ENCODE results near the gene FRS3.

Gene FRS3

DNA sequence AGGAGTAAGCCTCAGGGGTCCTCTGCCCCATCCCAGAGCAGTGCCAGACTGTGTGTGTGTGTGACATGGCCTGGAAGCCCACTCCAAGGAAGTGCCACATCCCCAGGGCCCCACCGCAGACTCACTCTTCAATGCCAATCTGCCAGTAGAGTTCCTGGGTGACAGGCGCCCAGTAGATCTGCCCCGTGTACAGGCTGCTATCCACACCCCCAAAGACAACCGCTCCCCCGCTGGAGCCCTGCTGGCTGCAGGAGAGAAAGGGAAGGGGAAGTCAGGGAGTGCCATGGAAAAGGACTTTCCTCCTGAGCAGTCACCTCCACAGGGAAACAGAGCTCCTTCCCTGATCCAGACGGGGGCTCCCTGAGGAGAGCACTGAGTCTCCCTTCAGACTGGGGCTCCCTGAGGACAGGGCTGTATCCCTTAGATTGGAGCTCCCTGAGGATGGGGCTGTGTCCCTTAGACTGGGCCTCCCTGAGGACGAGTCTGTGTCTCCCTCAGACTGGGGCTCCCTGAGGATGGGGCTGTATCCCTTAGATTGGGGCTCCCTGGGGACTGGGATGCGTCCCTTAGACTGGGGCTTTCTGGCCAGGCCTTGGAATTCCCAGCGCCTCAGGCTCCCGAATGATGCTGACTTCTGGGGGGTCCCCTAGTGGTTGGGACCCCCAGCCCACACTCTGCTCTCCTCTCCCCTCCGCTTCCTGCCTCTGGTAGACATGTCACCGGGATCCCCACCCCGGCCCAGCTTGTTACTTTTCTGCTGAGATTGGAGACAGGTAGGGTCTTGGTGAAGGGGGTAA is 39.1 kb downstream of the FRS3 start:
- no peak for DNase-seq

DNA sequence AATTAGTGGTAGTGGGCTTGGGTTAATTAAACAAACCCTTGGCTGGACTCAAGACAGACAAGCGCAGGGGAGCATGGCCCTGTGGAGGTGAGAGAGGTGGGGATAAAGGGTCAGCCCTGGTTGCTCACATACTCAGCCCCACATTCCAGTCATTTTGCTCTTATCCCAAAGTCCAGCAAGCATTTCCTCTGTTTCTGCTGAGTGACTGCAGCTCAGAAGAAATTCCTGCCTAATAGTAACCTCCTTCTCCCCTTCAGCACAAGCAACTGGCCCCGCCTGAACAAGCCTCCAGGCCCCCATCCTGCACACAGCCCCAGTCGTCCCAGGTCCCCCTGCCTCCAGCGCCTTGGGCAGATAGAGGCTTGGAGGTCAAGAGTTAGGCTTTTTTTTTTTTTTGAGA is 40.7 kb downstream of the FRS3 start:
- DNase-seq = no peak

DNA sequence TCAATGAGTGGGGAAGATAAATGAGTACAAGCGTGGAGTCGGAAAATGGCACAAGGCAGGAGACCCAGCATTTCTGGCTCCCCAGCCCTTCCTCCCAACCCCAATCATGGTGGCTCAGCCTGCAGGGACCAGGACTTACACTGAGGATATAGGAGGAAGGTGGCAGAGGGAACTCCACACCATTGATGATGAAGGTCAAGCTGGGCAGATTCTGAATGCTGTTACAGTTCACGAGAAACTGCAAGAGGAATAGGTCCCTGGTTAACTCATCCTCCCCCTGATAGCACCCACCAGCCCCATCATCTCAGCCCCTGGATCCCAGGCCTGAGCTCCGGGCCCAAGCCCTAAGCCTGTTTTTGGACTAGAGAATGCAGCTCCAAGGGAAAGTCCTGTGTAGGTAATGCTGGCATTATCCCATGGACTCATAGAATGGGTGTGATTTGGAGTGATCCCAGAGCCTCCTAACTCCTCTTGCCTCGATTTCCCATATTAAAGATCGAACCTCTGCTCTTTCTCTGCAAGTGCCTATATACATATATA is 42.0 kb downstream of the FRS3 start:
- DNase-seq = no peak

DNA sequence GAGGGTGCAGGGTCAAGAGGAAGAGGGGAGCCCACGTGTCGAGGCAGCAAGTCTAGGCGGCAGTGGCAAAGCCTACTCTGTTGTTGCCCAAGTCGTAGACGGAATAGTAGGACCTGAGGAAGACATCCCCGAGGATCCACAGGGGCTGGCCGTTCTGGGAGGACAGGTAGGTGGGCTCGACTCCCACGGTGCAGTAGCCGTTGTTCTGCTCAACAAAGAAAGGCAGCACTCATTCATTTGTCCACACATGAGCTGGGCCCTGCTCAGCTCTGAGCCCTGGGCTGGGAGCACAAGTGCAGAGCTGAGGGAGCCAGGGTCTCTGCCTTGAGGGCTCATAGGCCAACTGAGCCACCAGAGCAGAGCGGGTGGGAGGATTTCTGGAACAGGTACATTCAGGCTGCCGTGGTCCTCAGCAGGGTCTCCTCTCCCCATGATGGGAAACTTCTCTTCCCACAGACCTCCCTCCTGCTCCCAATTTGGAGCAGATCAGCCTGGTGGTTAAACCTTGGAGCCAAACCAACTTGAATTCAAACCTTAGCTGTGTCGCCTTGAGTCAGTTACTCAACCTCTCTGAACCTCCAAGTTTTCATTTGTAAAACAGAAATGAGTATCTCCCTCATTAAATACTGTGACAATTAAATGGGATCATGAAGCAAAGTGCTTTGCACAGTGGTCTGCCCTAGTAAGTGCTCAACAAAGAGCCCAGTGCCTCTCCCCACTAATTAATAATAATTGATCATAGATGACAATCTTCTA is 42.7 kb downstream of the FRS3 start:
- DNase-seq = no peak

DNA sequence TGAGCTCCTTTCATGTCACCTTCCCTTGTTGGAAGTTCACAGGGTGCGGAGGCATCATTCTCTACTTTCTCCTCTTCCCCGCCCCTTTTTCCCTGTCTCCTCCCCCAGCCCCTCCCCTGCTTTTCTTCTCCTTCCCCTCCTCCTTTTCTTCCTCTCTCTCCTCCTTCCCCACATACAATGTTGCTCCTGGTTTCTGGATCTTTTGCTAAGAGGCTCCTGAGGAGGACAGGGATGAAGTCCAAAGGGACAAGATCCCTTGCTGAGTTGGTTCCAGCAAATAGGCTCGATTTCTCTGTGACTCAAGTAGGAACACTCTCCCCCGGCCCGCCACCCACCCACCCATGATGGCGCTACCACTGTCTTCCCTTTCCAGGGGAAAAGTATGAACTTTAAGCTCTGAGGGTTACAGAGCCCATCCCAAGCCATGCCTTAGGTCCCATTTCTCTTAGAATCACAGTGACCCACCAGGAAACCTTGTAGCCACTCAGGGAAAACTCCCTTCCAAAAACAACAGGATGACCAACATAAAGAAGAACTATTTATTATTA is 43.4 kb downstream of the FRS3 start:
- no peak for DNase-seq

DNA sequence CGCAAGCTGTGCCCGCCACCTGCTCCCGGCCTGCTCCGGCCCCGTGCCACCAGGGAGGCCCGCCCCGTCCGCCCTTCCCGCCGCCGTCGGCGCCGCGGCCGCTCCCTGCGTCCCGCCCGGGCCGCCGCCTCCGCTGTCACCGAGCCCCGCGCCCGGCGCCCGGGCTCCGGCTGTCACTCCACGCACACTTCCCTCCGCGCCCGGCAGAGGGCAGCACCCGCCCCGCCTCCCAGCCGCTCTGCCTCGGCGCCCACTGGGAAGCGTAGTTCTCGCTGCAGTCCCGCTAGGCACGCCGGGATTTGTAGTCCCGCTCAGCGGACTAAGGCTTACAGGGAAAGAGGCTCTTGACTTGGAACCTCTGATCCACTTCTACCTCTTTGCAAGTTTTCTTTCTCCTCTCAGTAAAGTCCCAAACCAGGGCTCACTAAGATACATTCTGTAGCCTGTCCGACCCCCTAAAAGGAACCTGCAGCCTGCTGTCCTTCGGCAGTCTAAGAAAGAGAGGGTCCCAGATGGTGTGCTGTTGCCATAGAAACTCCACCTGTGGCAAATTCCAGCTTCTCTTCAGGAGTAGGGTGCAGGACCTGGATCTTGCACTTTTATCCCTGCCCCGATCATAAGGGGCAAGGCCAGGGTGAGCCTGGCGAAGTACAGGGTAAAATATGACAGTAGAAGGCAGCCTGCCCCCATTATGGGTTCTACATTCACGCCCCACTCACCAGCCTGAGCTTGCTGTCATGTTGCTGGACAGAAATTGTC is 44.1 kb downstream of the FRS3 start, which contains the start of gene TFEB:
TFEB (minus strand) TSS at position 182 of the 759 bp plus-strand sequence. CDS start 44,395 bp downstream, outside the sequence.
- peak; percentile 96 for DNase-seq

DNA sequence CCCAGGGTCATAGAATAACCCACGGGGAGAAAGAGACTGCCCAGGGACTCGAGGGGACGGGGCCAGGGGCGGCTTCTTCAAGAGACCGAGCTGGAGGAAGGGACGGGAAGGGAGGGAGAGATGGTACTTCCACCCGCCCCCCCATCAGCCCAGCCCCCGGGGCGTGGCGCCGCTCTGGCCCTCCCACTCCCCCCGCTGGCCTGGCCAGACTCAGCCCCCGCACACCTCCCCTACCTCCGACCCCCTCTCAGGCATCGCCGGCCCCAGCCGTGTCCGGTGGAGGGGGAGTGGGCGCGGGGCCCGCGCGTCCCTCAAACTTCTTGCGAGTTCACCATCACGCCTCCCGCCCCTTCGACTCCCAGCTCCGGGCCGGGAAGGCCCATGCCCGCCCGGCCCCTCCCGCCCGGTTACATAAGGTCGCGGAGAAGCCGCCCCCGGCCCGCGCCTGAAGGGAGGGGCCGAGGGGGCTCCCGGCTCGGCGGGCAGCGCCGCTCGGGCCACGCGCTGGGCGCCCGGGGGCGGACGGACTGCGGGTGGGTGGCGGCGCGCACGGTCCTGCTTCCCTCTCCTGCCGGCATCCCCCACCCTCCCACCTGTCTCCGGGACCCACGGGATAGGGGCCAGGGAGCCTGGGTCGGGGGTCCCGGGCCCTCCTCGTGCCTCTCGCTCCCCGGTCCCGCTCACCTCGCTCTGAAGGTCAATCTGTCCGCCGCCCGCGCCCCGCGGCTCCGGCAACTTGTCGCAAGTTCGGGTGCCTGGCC is 44.9 kb downstream of the FRS3 start:
- peak; percentile 63 for DNase-seq

DNA sequence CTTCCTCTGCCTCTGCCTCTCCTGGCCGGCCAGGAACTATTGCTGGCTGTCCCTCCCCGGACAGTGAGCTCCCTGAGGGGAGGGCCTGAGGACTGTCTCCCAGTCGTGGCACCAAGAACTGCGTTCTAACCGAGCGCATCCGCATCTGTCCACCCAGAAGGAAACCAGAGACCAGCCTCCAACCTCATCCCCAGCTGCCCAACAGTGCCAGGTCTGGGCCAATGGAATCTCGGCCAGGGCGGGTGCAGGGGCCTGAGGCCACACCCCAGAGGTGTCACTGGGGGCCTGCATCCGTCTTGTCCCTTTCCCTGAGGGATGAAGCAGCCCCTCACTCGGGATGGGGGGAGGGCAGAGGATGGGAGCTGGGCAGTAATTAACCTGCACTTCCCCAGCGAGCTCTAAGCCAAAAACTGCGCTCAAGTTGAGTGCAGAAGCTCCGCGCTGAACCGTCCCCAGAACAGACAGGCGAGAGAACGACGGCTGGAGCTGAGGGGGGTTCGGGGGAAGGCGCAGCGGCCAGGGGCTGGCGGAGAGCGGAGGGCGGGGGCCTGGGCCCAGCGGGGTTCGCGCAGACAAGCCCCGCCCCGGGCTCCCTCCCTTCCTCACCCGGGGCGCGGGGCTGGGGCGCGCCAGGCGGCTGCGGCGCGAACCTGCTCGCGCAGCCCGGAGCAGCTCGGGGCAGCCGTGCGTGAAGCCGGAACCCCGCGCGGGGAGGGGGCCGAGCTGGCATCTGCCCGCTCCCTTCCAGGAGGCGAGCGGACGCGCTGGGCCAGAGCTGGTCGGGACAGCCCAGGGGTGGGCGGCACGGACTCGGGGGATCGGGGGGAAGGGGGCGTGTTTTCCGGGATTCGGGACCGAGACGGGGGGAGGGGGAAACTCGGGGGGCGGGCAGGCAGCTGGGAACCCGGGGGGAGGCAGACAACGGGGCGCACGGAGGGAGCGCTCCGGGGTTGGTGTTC is 45.7 kb downstream of the FRS3 start:
- peak; percentile 55 for DNase-seq

DNA sequence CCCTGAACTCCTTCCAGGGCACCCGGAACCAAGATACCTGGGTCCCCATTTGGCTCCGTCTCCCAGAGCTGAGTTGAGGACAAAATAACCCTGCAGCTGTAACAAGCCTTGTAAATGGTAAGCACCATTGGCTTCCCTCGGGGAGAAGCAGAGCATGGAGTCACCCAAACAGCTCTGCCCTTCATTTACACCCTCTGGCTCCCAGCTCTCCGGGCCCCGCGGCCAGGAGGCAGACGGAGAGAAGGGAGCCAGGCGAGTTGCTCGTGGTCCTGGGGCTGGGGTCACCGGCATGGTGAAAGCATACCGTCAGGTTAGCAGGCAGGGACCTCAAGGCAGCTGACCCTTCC is 46.4 kb downstream of the FRS3 start:
- no peak for DNase-seq

DNA sequence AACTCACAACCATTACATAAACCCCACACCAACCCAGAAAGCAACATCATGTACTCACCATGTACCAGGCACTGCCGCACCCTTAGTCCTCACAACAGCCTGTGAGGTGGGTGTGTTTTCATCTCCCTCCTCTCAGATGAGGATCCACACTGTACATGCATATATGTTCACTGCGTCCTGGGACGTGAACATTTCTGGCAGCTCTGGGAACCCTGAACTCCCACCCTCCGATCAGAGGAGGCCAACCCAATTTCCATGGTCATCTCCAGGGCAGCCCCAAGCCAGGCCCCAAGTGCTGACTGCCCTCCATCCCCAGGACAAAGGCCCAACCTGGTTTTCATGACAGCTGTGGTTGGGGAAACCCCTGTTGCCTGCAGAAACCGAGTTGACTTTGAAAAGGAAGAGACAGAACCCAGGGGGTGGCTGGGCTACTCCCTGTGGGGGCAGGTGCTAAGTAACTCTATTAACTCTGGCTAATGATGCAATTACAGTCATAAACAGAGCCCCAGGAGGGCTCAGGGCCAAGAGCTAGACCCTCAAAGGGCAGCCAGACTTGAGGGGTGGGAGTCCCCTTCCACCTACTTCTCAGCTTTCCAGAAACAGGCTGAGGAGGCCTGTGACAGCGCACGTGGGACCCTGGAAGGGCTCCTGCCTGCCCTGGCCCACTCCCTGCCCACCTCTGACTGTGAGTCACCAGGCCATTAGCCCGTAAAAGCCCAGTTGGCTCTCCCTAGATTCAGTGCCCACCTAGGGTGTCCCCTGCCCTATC is 46.9 kb downstream of the FRS3 start:
- DNase-seq = peak; percentile 30

DNA sequence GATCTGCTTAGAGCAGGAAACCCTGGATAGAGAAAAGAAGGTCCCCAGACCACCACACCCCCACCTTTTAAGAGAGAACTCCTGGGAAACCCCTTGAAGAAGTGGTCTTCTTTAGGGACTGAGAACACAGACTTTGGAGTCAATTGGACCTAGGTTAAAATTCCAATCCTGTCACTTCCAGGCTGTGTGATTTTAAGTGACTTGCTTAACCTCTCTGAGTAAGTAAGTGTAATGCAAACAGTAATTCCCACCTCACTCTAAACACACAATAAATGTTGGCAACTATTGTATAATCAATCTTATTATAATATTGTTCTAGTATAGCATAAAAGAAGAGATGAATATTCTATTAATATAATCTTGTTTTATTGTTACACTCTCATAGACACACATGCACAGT is 47.6 kb downstream of the FRS3 start:
- DNase-seq = no peak

DNA sequence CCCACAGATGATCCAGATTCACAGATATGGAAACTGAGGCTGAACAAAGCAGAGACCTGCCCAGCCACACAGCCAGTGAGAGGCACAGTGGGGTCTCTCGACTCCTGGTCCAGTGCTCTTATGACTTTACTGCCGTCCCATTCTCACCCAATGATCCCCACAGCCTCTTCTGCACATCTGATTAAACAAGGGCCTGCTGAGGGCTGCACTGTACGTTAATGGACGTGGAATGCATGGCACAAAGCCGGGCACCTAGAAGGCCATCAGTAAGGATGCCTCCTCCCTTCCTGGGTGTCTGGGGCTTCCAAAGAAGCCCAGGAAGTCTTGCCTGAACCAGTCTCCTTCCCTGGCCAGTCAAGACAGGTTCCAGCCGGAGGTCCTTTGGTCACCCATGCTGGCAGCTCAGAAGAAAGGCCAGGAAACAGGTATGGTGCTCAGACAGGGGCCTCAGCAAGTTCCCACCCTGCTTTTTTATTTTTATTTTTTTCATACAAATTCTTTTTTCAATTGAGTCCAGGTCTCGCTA is 48.1 kb downstream of the FRS3 start:
- DNase-seq = no peak

DNA sequence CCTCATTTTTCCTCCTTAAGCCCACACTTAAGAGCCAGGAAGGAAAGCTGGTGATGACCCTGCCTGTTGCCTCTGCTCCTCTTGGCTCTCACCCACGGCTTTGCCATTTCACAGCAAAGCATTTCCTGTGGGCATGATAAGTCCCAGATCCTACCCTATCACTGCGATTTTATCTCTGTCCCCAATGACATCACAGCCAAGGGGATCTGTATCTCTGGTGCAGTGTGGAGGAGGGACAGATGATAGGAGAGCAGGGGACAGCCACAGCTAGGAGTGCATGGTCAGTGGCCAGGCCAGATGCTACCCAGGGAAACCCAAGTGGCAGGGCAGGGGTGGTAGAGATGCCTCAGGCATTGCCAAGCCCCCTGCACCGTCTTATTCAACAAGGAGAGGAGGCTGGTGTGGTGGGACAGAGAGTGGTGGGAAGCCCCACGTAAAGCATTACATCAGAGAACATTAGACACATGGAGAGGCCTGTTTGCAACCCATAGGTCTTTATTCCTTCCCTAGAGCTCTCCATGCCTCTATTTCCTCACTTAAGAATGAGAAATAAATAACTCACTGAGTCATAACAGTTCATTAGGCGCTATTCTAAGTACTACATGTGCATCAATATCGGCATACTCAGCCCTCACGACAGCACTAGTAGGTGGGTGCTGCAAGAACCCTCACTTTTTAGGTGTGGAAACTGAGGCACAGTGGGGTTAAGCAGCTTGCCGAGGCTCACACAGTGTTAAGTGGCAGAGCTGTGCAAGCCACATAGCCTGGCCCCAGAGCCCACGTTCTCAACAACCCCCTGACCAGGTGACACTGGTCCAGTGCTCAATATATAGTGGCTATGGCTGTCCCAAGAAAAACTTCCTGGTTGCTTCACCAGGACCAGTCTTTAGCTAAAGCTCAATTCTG is 48.9 kb downstream of the FRS3 start:
- no peak for DNase-seq

DNA sequence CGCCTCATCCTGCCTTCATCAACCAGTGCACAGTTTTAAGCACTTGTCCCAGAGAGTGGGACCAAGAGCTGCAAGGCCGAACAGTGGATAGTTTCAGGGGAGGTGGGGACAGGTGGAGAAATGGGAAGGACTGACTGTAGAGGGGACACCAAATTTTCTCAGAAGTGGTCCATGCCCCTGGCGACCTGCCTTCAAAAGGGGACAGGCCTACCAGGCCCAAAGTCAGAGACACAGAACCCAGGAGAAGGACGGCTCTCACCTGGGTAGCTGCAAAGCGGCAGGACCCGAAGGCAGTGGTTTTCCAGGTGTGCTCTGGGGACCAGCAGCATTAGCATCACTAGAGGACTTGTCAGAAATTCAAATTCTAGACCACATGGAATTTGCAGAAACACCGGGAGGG is 50.1 kb downstream of the FRS3 start:
- no peak for DNase-seq

DNA sequence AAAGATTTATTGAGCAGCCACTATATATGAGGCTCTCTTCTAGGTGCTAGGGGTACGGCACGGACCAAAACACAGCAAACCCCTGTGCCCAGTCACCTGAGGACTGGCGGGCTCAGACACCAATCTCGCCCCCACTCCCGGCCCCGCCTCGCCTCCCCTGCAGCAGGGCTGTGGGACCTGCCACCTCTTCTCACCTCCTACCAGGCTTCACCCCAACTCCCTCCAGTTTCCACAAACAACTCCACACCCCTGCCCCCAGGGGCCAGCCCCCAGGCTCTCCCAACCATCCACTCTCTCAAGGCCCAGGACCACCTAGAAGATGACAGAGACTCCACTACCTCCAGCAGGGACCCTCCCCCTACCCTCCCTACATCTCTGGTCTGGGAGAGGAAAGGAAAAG is 50.7 kb downstream of the FRS3 start:
- no peak for DNase-seq

DNA sequence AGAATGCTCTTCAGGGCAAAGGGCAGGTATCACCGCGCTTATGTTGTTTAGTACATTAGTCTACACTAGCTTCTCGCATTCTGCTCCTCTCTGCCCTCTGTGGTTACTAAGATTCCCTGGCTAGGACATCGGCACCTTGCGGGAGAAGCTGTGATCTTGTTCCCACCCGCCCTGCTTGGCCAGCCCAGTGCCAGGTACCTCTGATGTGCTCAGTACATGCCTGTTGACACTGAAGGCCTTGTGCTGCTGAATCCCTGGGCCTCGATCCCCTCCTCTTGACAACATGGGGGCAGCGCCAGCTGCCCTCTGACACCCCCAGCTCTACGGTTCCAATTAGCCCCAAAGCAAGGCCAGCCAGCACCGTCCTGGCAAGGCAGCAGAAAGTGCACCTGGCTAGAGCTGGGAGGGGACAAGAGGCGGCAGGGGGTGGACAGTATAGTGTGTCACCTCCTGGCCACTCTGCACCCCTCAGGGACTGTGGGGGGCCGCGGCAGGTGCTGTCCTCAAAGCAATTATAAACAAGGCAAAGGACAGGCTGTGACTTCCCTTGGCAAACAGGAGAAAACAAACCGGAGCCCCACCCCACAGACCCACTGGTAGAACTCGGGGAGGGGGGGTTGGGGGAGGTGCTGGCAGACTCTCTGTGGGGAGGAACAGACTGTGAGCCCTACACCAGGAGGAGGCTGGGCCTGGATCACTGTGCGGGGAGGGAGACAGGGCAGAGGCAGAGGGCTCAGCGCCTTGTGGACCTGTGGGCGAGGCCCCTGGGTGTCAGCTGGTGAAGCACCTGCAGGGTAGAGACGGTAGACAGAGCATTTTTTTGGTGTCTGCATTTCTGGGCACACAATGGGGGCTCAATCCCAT is 51.4 kb downstream of the FRS3 start:
- no peak for DNase-seq

DNA sequence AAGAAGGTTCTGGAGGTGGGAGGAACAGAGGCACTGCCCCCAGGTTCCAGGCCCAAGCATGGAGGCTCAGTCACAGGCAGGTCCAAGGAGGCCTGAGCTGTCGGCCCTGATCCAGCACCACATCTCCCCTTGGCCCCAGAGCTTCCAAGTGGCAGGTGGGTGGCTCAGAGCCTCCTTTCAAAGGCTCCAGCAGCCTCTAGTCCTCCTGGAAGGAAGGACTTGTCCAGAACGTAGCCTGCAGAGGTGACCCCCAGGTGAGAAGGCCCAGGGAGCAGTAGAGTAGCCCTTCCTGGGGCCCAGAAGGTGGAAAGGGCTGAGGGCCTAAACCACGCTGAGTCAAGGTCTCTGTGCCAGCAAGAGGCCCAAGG is 52.0 kb downstream of the FRS3 start:
- no peak for DNase-seq

DNA sequence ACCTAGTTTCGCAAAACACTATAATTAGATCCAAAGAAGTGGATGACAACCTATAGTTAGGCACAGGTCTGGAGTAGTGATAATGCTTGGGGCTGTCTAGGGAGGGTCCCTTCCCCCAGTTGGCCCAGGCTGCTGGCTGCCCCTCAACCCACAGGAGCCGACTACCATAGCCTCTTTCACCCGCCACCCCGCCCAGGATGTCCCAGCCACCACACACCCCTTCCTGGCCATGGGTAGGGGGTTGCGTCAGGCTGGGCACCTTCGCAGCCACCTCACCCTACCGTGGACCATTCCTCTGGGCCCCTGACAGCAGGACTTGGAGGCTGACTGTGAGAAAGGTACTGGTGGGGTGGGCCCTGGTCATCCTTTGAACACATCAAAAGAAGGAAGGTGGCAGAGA is 52.8 kb downstream of the FRS3 start:
- DNase-seq = no peak
